Common myeloid progenitor, CD34-positive (primary cell): Measurements from ENCODE around the gene RAD50.
A peak's percentile ranks its signal among the peaks of the same experiment; 100 is the strongest.

Experiments used
- CTCF ChIA-PET: fragments of 350-600 bp; sonication (Branson Sonifier 250); formaldehyde crosslinking; loops from one replicate; lab custom pipeline; 2021; ENCODE audit warnings: antibody characterized with exemption; lab: Charles Lee
- POLR2A ChIA-PET: fragments of 350-600 bp; sonication (Branson Sonifier 250); formaldehyde crosslinking; loops from one replicate; lab custom pipeline; 2021; ENCODE audit warnings: antibody characterized with exemption; lab: Charles Lee
- DNase-seq, 3 donors: peaks; one replicate each; pipeline versions ENCODE4 v3.0.0 to v3.0.0-alpha.2; 2013
- H3K27ac ChIP-seq, 2 experiments: 1 replicate in 1 of 2; 2 replicates in 1 of 2; pipeline ENCODE4 v1.7.0; 2013; ENCODE audit warnings: inconsistent platforms in 2 of 2, low read length in 2 of 2, mild to moderate bottlenecking in 2 of 2, low read depth in 1 of 2, moderate library complexity in 1 of 2; ENCODE audit not compliant: severe bottlenecking in 2 of 2, insufficient read depth in 1 of 2, poor library complexity in 1 of 2
- H3K27me3 ChIP-seq, 5 experiments: replicated peaks in 2 of 5; 1 replicate in 3 of 5; 2 replicates in 2 of 5; pipeline versions ENCODE4 v1.6.1 to v1.7.0; 2013; ENCODE audit warnings: low read length in 4 of 5, mild to moderate bottlenecking in 2 of 5, moderate library complexity in 2 of 5, inconsistent platforms in 1 of 5; ENCODE audit not compliant: insufficient read depth in 5 of 5, control insufficient read depth in 4 of 5
- H3K36me3 ChIP-seq, 4 experiments: 1 replicate in 2 of 4; 2 replicates in 2 of 4; pipeline versions ENCODE4 v1.6.1 to v1.7.0; 2013; ENCODE audit warnings: low read length in 3 of 4, control low read depth in 1 of 4, mild to moderate bottlenecking in 1 of 4; ENCODE audit not compliant: control insufficient read depth in 4 of 4, insufficient read depth in 4 of 4
- H3K4me1 ChIP-seq, 4 experiments: 1 replicate in 3 of 4; 2 replicates in 1 of 4; pipeline versions ENCODE4 v1.6.1 to v1.7.1; 2013; ENCODE audit warnings: low read length in 3 of 4, mild to moderate bottlenecking in 3 of 4, control low read depth in 1 of 4, inconsistent platforms in 1 of 4, moderate library complexity in 1 of 4; ENCODE audit not compliant: control insufficient read depth in 4 of 4, insufficient read depth in 4 of 4; ENCODE audit errors: control extremely low read depth in 1 of 4
- H3K4me3 ChIP-seq, 7 experiments: 1 replicate in 4 of 7; 2 replicates in 3 of 7; pipeline versions ENCODE4 v1.5.1 to v1.7.0; 2013; ENCODE audit warnings: mild to moderate bottlenecking in 7 of 7, low read length in 6 of 7, moderate library complexity in 6 of 7, inconsistent platforms in 2 of 7, low read depth in 2 of 7, control low read depth in 1 of 7; ENCODE audit not compliant: insufficient read depth in 4 of 7, control insufficient read depth in 1 of 7; ENCODE audit errors: extremely low read depth in 1 of 7
- H3K9me3 ChIP-seq, 5 experiments: 1 replicate in 4 of 5; 2 replicates in 1 of 5; pipeline versions ENCODE4 v1.6.1 to v1.7.1; 2013; ENCODE audit warnings: low read length in 4 of 5, mild to moderate bottlenecking in 2 of 5, inconsistent platforms in 1 of 5, low read depth in 1 of 5, moderate library complexity in 1 of 5; ENCODE audit not compliant: control insufficient read depth in 4 of 5, insufficient read depth in 2 of 5; ENCODE audit errors: control extremely low read depth in 1 of 5
- WGBS: methylation state at CpG from one replicate; pipeline ENCODE4 v1.1.5; 2013; ENCODE audit not compliant: insufficient coverage; 5-methylcytosine and 5-hydroxymethylcytosine counted together

RAD50 gene

DNA sequence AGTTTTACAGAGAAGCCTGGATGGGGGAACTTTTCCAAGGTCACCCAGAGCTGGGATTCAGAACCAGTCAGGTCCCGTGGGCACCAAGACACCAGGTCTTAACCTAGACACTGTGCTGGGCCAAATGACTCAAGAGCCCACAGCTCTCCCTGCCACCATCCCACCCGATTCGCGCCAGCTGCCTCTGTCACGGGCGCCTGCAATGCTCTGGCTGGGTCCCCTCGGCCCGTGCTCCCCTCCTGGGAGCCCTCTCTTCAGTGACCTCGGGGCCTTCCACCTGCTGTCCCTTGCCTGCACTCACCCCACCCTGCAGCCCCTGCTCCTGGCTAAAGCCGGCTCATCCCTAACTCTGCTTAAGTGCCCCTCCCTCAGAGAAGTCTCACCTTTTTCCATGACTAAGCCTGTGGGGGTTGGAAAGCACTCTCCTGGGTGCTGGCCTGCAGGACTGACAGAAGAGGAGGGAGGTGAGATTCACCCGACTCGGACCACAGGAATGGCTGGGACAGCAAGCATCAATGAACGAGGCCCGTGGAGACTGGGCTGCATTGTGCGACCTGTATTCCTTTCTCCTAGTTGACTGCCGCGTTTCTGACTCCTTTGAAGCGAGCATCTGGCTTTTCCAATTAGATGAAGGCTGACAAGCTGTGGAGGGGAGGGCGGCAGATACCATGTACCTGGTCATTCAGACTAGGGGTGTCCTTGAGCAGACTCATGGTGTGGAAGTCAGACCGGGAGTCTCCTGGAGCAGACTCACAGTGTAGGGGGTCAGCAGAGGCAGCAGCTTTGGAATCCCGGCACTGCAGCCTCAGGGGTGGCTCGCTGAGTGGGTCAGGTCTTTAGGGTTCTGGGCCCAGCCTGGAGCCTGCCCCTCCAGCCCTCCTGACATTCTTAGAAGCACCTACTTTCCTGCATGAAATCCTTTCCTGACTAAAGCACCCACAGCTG, 111.3 kb downstream of the RAD50 start:
- ChIA-PET CTCF (no interaction called here), POLR2A (no interaction called here)
- Histone ChIP-seq H3K36me3 (no peaks in the 10 kb centered on the region), H3K27ac (no peak overlapping the region), H3K9me3 (no peaks in the 10 kb centered on the region), H3K27me3 (no peaks in the 10 kb centered on the region), H3K4me3 (no peak overlapping the region), H3K4me1 (peaks cover 2 to 13% (median 9%) of the 10 kb centered on the region in 4 experiments)
- no peak for DNase-seq
- 96% methylated on average over 20 of the region's 22 CpGs for whole genome bisulfite sequencing

DNA sequence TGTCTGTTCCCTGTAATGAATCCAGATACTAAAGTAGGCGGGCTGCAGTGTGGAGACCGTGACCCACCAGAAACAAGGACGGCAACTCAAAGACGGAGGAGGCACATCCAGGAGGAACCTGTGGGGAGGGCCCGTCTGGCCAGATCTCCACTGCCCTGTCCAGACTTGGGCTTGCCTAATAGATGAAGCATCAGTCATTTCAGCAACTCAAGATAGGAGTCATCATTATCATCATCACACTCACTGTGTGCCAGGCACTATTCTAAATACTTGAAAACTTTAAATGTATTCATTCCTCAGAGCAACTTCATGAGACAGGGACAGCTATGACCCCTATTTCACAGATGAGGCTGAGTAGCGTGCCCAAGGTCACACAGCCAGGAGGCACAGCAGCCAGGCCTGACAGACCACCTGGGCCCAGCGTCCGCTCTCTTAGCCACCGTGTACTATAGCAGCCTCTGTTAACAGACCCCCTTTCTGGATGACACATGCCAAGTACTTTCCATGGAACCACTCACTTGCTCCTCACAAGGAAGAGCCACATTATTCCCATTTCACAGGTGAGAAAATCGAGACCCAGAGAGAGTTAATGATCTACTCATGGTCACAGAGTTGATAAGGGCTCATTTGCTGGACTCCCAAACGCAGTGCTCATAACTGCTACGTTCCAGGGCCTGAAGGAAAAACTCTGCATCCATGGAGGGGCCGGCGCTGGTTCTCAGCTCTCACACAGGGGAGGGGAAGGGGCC, 112.1 kb downstream of the RAD50 start:
- ChIA-PET CTCF (interaction anchor here (0.9 kb wide), 1 partner anchor 16 kb away, joined by 3 read pairs; no protein-coding TSS in a partner anchor), POLR2A (no interaction called here)
- no peak for DNase-seq
- H3K9me3 ChIP-seq, result no peaks in the 10 kb centered on the region
- H3K4me1 ChIP-seq, result peaks cover 0 to 5% (median under 1%) of the 10 kb centered on the region in 4 experiments
- no peak overlapping the region for H3K27ac ChIP-seq
- no peak overlapping the region for H3K4me3 ChIP-seq
- no peaks in the 10 kb centered on the region for H3K27me3 ChIP-seq
- 92% methylated on average over 13 of the region's 14 CpGs for WGBS
- no peaks in the 10 kb centered on the region for H3K36me3 ChIP-seq

DNA sequence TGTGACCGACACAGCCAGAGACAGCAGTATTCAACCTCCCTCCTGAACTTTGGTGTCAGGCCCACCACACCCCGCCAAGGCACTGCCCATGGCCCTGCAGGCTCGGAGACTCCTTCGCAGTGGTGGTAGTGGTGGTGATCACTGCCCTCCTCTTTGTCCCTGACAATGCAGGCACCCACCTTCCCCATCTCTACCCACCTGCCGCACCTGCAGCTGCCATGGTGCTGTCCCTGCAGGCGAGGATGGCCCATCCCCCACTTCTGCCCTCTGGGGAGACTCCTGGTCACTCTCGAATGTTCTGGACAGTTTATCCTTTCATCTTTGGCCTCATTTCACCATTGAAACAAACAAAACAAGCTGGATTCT, 112.7 kb downstream of the RAD50 start:
- H3K27ac ChIP-seq, result no peak overlapping the region
- no peak overlapping the region for H3K4me3 ChIP-seq
- ChIA-PET CTCF (interaction anchor here (0.9 to 1.0 kb wide), 2 partner anchors 15 to 142 kb away, joined by 3 read pairs; no protein-coding TSS in a partner anchor), POLR2A (no interaction called here)
- no peaks in the 10 kb centered on the region for H3K36me3 ChIP-seq
- no peaks in the 10 kb centered on the region for H3K27me3 ChIP-seq
- no peak for DNase-seq
- 100% methylated on average over 5 of the region's 7 CpGs for WGBS
- H3K9me3 ChIP-seq, result no peaks in the 10 kb centered on the region
- peaks cover 0 to under 1% (median 0%) of the 10 kb centered on the region in 4 experiments for H3K4me1 ChIP-seq

DNA sequence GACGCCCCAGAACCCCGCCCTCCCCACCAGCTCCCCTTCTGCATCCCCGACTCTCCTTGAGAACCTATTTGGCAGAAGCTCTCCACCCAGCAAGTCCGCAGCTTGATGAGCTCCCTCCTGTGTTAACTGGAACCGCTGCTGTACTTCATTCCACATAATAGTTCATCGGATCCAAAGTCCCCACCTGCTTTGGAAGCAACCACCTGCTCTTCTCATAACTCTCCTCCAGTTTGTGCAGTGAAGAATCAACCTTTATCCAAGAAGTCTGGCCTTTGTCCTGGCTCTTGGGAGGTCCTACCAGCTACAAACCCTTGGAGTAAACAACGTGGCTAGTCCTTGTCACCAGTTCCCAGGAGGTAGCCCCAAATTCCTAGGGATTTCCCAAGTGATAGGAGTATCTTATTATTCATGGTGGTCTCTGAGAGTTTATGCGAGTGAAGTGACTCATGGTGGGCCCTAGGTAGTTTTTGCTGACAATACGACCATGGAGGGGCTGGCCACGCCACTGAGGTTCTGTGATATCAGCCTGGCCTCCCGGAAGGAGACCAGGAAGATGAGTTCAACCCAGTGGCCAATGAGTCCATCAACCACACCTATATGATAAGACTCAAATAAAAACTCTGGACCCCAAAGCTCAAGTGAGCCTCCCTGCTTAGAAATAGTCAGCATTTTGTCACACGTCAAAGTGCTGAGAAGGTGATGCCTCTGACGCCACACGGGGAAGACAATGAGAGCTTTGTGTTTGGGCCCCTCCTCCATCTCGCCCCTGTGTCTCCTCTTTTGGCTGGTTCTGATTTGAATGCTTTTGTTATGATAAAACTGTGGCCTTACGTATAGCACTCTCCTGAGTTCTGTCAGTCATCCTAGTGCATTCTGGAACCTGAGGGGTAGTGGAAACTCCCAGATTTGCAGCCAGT, 113.4 kb downstream of the RAD50 start:
- ChIA-PET POLR2A (no interaction called here), CTCF (interaction anchor here (0.9 to 1.0 kb wide), 2 partner anchors 15 to 143 kb away, joined by 3 read pairs; no protein-coding TSS in a partner anchor)
- no peak for DNase-seq
- no peak overlapping the region for H3K4me3 ChIP-seq
- H3K9me3 ChIP-seq, result no peaks in the 10 kb centered on the region
- H3K4me1 ChIP-seq, result no peaks in the 10 kb centered on the region
- H3K27ac ChIP-seq, result no peak overlapping the region
- over 99% methylated on average over 12 of the region's 16 CpGs for WGBS
- H3K27me3 ChIP-seq, result no peaks in the 10 kb centered on the region
- no peaks in the 10 kb centered on the region for H3K36me3 ChIP-seq

DNA sequence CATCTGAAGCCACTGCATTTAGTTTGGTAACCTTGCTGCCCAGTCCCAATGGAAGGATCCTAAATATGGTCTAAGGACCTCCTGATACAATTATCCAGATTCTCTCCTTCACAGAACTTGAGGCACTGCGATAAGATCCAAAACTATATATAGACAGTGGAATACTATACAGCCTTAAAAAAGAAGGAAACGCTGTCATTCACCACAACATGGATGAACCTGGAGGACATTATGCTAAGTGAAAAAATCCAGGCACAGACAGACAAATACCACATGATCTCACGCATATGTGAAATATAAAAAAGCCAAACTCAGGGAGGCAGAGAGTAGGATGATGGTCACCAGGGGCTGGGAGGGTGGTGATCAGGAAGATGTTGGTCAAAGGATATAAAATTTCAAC, 114.2 kb downstream of the RAD50 start:
- Histone ChIP-seq H3K4me3 (no peak overlapping the region), H3K36me3 (no peaks in the 10 kb centered on the region)
- POLR2A ChIA-PET, result no interaction called here

DNA sequence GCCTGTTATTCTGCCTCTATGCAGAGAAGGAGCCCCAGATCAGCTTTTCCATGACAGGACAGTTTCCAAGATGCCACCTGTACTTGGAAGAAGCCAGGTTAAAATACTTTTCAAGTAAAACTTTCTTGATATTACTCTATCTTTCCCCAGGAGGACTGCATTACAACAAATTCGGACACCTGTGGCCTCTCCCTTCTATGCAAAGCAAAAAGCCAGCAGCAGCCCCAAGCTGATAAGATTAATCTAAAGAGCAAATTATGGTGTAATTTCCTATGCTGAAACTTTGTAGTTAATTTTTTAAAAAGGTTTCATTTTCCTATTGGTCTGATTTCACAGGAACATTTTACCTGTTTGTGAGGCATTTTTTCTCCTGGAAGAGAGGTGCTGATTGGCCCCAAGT, 116.7 kb downstream of the RAD50 start:
- CTCF ChIA-PET, result no interaction called here

More for the DNA sequence above, 114.2 kb downstream of the RAD50 start:
- Histone ChIP-seq H3K27ac (no peak overlapping the region), H3K4me1 (no peaks in the 10 kb centered on the region), H3K27me3 (no peaks in the 10 kb centered on the region), H3K9me3 (no peaks in the 10 kb centered on the region)
- DNase-seq, result no peak
- WGBS, result no CpG with 5 or more reads among the region's 3 CpGs
- CTCF ChIA-PET, result no interaction called here

More for the DNA sequence above, 116.7 kb downstream of the RAD50 start:
- DNase-seq, result peak in 1 of 3 donors; percentile 17
- Histone ChIP-seq H3K9me3 (no peaks in the 10 kb centered on the region), H3K27me3 (no peaks in the 10 kb centered on the region), H3K27ac (no peak overlapping the region), H3K4me1 (no peaks in the 10 kb centered on the region), H3K36me3 (no peaks in the 10 kb centered on the region), H3K4me3 (no peak overlapping the region)
- no CpG with 5 or more reads among the region's 1 CpG for WGBS
- POLR2A ChIA-PET, result no interaction called here
